Endothelial cell of umbilical vein (primary cell): Measurements from ENCODE around the gene WASHC1.
"Not testable (repeated sequence)": the region's sequence is repeated elsewhere in the genome, so short reads cannot be mapped to it uniquely, and the experiment has no call there.

Experiments
- EZH2 ChIP-seq: IDR thresholded peaks from 2 replicates; pipeline ENCODE4 v1.6.1; 2012; ENCODE audit warnings: borderline replicate concordance, low read depth, mild to moderate bottlenecking, moderate library complexity, low read length, inconsistent platforms; ENCODE audit not compliant: severe bottlenecking
- JUN ChIP-seq: IDR thresholded peaks from 2 replicates; pipeline ENCODE4 v1.6.1; 2011; ENCODE audit warnings: borderline replicate concordance, low read depth; ENCODE audit not compliant: insufficient read length, insufficient read depth
- POLR2A ChIP-seq: IDR thresholded peaks from 2 replicates; pipeline ENCODE4 v1.6.1; 2012; ENCODE audit warnings: low read depth, mild to moderate bottlenecking, control low read depth, low read length
- TF ChIP-seq, protein P1 (sequence below), 2 donors: IDR thresholded peaks; 1 replicate in 1 of 2; 2 replicates in 1 of 2; pipeline ENCODE4 v1.5.1; 2011; ENCODE audit warnings: low read length in 2 of 2, mild to moderate bottlenecking in 2 of 2, moderate library complexity in 2 of 2, control low read depth in 1 of 2, inconsistent platforms in 1 of 2, low read depth in 1 of 2; ENCODE audit not compliant: insufficient read depth in 1 of 2; ENCODE audit errors: extremely low read depth in 1 of 2

DNA sequence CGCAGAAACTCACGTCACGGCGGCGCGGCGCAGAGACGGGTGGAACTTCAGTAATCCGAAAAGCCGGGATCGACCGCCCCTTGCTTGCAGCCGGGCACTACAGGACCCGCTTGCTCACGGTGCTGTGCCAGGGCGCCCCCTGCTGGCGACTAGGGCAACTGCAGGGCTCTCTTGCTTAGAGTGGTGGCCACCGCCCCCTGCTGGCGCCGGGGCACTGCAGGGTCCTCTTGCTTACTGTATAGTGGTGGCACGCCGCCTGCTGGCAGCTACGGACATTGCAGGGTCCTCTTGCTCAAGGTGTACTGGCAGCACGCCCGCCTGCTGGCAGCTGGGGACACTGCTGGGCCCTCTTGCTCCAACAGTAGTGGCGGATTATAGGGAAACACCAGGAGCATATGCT lies 18.1 kb downstream of the WASHC1 start:
- TF ChIP-seq POLR2A, EZH2, JUN: not testable (repeated sequence)
- TF ChIP-seq, protein P1, sequence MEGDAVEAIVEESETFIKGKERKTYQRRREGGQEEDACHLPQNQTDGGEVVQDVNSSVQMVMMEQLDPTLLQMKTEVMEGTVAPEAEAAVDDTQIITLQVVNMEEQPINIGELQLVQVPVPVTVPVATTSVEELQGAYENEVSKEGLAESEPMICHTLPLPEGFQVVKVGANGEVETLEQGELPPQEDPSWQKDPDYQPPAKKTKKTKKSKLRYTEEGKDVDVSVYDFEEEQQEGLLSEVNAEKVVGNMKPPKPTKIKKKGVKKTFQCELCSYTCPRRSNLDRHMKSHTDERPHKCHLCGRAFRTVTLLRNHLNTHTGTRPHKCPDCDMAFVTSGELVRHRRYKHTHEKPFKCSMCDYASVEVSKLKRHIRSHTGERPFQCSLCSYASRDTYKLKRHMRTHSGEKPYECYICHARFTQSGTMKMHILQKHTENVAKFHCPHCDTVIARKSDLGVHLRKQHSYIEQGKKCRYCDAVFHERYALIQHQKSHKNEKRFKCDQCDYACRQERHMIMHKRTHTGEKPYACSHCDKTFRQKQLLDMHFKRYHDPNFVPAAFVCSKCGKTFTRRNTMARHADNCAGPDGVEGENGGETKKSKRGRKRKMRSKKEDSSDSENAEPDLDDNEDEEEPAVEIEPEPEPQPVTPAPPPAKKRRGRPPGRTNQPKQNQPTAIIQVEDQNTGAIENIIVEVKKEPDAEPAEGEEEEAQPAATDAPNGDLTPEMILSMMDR (IDR thresholded peaks at IDR 0.05; ENCODE audit: extremely low read depth in 1 of 2, insufficient read depth in 1 of 2, low read depth in 1 of 2, low read length in 2 of 2), result peak; percentile 10 to 40
